Body of pancreas (tissue), 4 donors: ENCODE data around the gene CDKAL1. TPM values are rescaled to one million over a fixed set of nuclear protein-coding genes. Genes with fewer than 3 reads are reported as not detected.

Experiments
- ATAC-seq: fragments of 150-250 bp; one replicate; pipeline ENCODE4 v1.9.1; 2016
- DNase-seq, 4 donors: peaks; one replicate each; pipeline ENCODE4 v3.0.0-alpha.2; 2019
- H3K27ac ChIP-seq, 4 donors: fragments of 200-600 bp; sonication (generic); 1 replicate in 3 of 4; 2 replicates in 1 of 4; pipeline versions ENCODE4 v1.5.1 to v1.6.1; 2016 to 2019; ENCODE audit warnings: mild to moderate bottlenecking in 1 of 4, mixed read lengths in 1 of 4, moderate library complexity in 1 of 4
- H3K27me3 ChIP-seq, 2 donors: fragments of 200-600 bp; sonication (generic); one replicate each; pipeline ENCODE4 v1.6.0; 2016; ENCODE audit warnings: mild to moderate bottlenecking in 1 of 2
- H3K36me3 ChIP-seq, 2 donors: fragments of 200-600 bp; sonication (generic); replicated peaks in 1 of 2; 2 replicates each; pipeline ENCODE4 v1.5.1; 2016; ENCODE audit warnings: low read depth in 2 of 2; ENCODE audit not compliant: insufficient read depth in 1 of 2
- H3K4me1 ChIP-seq: fragments of 200-600 bp; sonication (generic); one replicate; pipeline ENCODE4 v1.6.0; 2016
- H3K4me3 ChIP-seq, 2 donors: fragments of 200-600 bp; sonication (generic); 1 replicate in 1 of 2; 2 replicates in 1 of 2; pipeline ENCODE4 v1.5.1; 2016 to 2019
- H3K9me3 ChIP-seq, 3 donors: fragments of 200-600 bp; sonication (generic); 1 replicate in 2 of 3; 2 replicates in 1 of 3; pipeline ENCODE4 v1.5.1; 2016
- CTCF ChIP-seq, 7 experiments: fragments of 450-650 bp in 4 of 7; fragments of 200-600 bp in 3 of 7; sonication (generic) in 3 of 7; IDR thresholded peaks; one replicate each; pipeline ENCODE4 v1.5.1; 2016 to 2019; ENCODE audit warnings: antibody characterized with exemption in 7 of 7
- POLR2A ChIP-seq, 3 donors: fragments of 450-650 bp; IDR thresholded peaks; one replicate each; pipeline ENCODE4 v1.6.1; 2016; ENCODE audit warnings: antibody characterized with exemption in 3 of 3, mild to moderate bottlenecking in 2 of 3
- WGBS, 2 donors: methylation state at CpG; one replicate each; pipeline ENCODE4 v1.1.5; 2017; 5-methylcytosine and 5-hydroxymethylcytosine counted together
- intact Hi-C: fragments of 100-400 bp; cut with DNase I; formaldehyde crosslinking; loops from one replicate; pipeline ENCODE4 v1.15.1; 2023
- total RNA-seq, 2 donors: library from RNA; depleted of rRNA; stranded (reverse); fragments of >200 nt; gene quantifications; one replicate each; pipeline ENCODE4 v1.1.0, GENCODE V29; 2016

Gene CDKAL1
- total RNA-seq, 2 donors from 2014 or later: 16.3 to 18.1 TPM

DNA sequence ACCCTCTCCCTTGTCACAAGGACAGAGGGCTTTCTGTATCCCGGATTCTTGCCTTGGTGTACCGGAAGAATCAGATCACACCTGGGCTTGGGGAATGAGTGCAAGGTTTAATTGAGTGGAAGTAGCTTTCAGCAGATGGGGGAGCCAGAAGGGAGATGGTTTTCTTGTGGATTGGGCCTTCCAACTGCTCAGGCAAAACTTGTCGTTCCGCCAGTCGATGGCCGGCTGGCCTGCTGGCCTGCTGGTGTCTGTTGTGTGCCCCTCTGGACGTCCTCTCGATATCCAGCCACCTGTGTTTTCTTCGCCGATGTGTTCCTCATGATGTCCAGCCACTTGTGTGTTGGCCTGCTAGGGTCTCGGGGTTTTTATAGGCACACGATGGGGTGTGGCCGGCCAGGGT lies 168.1 kb downstream of the CDKAL1 start:
- H3K4me1 ChIP-seq: peaks cover 38% of the 10 kb centered on the region
- H3K27ac ChIP-seq: no peak overlapping the region
- H3K9me3 ChIP-seq: no peaks in the 10 kb centered on the region
- WGBS, 2 donors: 97 to 99% methylated on average over 10 to 13 of the region's 13 CpGs
- ATAC-seq: no peak
- DNase-seq: no peak
- intact Hi-C loops: no loop called here
- H3K4me3 ChIP-seq: no peak overlapping the region
- no peak for TF ChIP-seq POLR2A (IDR thresholded peaks at IDR 0.05)
- no peak for TF ChIP-seq CTCF (IDR thresholded peaks at IDR 0.05)
- H3K36me3 ChIP-seq: no peaks in the 10 kb centered on the region
- H3K27me3 ChIP-seq: no peaks in the 10 kb centered on the region

- no peak overlapping the region for H3K27ac ChIP-seq
- intact Hi-C loops: no loop called here
- WGBS, 2 donors: 91 to 96% methylated on average over 3 of the region's 3 CpGs
- no peak overlapping the region for H3K4me3 ChIP-seq
- H3K36me3 ChIP-seq: no peaks in the 10 kb centered on the region
- no peak for TF ChIP-seq CTCF (IDR thresholded peaks at IDR 0.05)
- TF ChIP-seq POLR2A (IDR thresholded peaks at IDR 0.05): no peak
- peaks cover 41% of the 10 kb centered on the region for H3K4me1 ChIP-seq
- H3K9me3 ChIP-seq: no peaks in the 10 kb centered on the region
- ATAC-seq (no peak), DNase-seq (no peak)
- no peaks in the 10 kb centered on the region for H3K27me3 ChIP-seq
These were observed 168.8 kb downstream of the CDKAL1 start for GRCh38 chr6:20703049-20703448.

DNA sequence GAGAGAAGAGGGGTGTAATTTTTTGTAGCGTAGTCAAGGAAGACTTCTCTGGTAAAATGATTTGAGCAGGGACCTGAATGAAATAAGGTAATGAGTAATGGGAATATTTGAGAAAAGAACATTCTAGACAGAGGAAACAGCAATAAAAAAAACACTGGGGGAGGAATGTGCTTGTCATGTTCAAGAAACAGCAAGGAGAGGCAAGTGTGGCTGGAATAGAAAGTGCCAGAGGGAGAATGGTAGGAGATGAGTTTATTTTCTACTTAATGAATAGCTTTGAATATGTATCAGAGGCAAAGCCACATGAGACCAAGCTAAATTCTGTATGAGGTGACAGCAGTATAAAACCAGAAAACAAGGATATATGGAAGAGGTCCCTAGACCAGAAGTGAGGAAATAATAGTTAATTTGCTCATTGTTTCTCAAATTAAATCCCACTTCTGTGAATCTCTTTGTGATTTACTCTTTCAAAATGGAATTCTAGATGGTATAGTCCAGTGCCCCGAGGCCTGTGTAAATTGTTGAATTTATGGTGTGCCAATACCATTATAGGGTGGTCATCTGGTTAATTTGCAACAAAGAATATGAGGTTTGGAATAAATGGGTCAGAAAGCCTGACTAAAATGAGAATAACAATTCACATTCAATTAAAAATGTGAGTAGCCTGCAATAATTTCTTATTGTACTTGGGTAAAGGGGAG lies 170.2 kb downstream of the CDKAL1 start:
- peak overlapping the region in 1 of 4 donors; percentile 14 for H3K27ac ChIP-seq
- DNase-seq: no peak
- H3K9me3 ChIP-seq: no peaks in the 10 kb centered on the region
- H3K4me1 ChIP-seq: peaks cover 28% of the 10 kb centered on the region
- H3K4me3 ChIP-seq: no peak overlapping the region
- no peaks in the 10 kb centered on the region for H3K36me3 ChIP-seq
- no peak for ATAC-seq
- intact Hi-C loops: no loop called here
- TF ChIP-seq POLR2A (IDR thresholded peaks at IDR 0.05) (no peak), CTCF (IDR thresholded peaks at IDR 0.05) (no peak)
- 88 to 95% methylated on average over 2 of the region's 2 CpGs for WGBS, 2 donors
- no peaks in the 10 kb centered on the region for H3K27me3 ChIP-seq

DNA sequence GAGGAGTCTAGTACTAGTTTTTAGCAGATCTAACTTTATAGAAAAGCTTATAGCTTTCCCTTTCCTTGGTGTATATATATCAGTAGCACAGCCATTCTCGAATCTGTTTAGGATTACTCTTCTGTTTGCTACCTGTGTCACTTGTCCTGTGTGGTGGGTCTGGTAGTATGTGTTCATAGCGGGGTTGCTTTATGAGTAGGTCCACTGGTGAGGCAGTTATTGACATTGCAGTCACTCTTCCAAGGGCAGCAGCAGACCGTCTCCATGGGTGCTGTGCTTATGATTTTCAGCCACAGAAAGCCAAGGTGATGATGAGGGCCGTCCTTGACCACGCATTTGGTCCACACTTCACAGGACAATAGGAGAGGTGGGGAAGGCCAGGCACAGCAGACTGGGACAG lies 171.5 kb downstream of the CDKAL1 start:
- H3K9me3 ChIP-seq: no peaks in the 10 kb centered on the region
- no peak overlapping the region for H3K27ac ChIP-seq
- ATAC-seq: no peak
- H3K27me3 ChIP-seq: no peaks in the 10 kb centered on the region
- no peak overlapping the region for H3K4me3 ChIP-seq
- no peak for DNase-seq
- WGBS, 2 donors: 84 to 92% methylated on average over 5 of the region's 5 CpGs
- no peaks in the 10 kb centered on the region for H3K36me3 ChIP-seq
- peaks cover 16% of the 10 kb centered on the region for H3K4me1 ChIP-seq
- intact Hi-C loops: no loop called here
- TF ChIP-seq POLR2A (IDR thresholded peaks at IDR 0.05): no peak
- no peak for TF ChIP-seq CTCF (IDR thresholded peaks at IDR 0.05)
